ENCODE data around the gene CDRT4. TPM values are rescaled to one million over a fixed set of nuclear protein-coding genes. Genes with fewer than 3 reads are reported as not detected.

Gene CDRT4
- total RNA-seq, 1 donor from 2014 or later, result 14.7 TPM

- intact Hi-C loops (cut with DNase I), result loop anchor here (10.0 kb wide), 1 partner anchor 144 kb away; the partner anchor contains the start of gene PMP22
- no peak for DNase-seq (ENCODE audit: low spot score)
- no peak for ATAC-seq
These were observed 58.6 kb downstream of the CDRT4 start for GRCh38 chr17:15408803-15409202.

DNA sequence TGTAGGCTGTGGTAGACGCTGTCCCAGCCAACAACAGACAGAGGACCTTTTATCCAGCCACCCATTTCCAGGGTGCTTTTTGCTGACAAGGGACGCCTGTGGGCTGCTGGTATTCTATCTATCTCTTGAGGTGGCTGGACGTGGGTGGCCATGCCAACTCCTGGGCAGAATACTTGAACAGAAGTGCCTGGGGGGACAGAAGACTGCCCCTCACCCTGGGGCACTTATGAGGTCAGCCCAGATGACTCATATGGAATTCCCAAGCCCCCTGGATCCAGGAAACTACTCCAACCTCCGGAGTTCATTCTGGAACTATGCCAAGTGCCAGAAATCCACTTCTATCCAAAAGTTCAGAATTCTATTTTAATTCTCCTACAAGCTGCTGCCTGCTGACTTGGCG is 61.3 kb downstream of the CDRT4 start:
- ATAC-seq, result no peak
- intact Hi-C loops (cut with DNase I), result loop anchor here (10.0 kb wide), 1 partner anchor 141 kb away; the partner anchor contains the start of gene PMP22
- no peak for DNase-seq (ENCODE audit: low spot score)

DNA sequence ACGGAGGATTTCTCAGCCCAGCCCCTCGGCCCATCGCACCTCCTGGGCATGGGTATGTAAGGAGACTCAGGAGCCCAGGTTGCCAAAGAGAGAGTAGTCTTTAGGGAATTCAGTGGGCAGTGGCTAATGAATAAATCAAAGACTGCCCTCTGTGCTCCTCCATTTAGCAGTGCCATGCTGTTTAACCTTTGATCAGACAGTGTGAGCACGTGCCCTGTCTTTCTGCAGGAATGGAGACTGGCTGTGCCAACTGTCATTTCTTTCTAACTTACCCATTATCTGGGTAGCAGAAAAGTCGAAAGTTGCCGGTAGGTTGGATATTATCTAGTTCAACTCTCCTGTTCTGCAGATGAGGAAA is 62.4 kb downstream of the CDRT4 start:
- intact Hi-C loops (cut with DNase I), result loop anchor here (10.0 kb wide), 1 partner anchor 140 kb away; the partner anchor contains the start of gene PMP22
- no peak for ATAC-seq
- no peak for DNase-seq (ENCODE audit: low spot score)

- intact Hi-C loops (cut with DNase I), result loop anchor here (10.0 kb wide), 1 partner anchor 140 kb away; the partner anchor contains the start of gene PMP22
- no peak for ATAC-seq
- DNase-seq (ENCODE audit: low spot score), result no peak
These were observed 63.0 kb downstream of the CDRT4 start for GRCh38 chr17:15404106-15405057.

- intact Hi-C loops (cut with DNase I), result loop anchor here (10.0 kb wide), 1 partner anchor 139 kb away; the partner anchor contains the start of gene PMP22
- no peak for ATAC-seq
- no peak for DNase-seq (ENCODE audit: low spot score)
These were observed 64.0 kb downstream of the CDRT4 start for GRCh38 chr17:15403276-15403939.

GRCh38 chr17:15399443-15399842 is 68.0 kb downstream of the CDRT4 start:
- ATAC-seq (no peak), DNase-seq (ENCODE audit: low spot score) (no peak)
- intact Hi-C loops (cut with DNase I), result no loop called here

DNA sequence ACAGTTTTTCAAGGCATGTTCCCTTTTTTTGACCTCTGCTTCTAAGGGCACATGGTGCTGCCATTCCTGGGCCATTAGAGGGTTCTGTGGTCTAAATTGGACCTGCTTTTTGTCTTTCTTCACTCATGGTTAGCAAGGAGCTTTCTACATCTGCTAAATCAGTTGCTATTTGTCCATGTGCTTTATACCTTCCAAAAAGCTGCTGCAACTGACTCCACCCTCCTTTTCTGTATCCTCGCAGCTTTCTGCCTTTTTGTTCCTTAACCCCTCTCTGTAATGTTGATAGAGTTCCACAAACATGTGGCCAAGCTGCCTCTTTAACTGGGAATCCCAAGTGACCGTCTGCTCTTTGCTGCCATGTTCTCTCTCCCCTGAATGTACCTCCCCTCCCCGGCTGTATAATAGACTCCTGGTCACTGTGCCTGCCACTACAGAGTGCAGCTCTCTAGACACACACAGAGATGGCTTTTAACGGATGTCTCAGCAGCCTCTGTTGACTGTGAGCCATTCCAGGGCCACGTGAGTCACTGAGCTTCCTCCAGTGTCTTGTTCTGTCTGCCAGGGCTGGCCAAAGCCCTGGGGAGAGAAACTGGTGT is 68.6 kb downstream of the CDRT4 start:
- ATAC-seq (peak; percentile 56), DNase-seq (ENCODE audit: low spot score) (no peak)
- intact Hi-C loops (cut with DNase I), result no loop called here

DNA sequence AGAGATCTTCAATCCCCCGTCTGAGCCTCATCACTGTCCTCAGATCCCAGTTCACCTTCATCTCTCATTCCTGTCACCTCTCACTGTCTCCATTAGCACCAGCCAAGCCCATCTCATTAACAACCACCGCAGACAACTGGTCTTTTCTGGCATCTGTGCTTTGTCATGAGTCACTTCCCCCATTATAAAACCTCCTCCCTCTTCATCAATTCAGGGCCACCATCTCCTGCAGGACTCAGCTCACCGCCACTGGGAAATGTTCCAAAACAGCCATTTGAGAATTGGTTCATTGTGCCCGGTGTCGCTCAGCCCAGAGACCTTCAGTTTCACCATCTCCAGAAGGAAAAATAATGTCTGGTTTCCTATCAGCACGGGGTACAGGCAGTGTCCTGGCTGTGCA is 69.1 kb downstream of the CDRT4 start:
- DNase-seq (ENCODE audit: low spot score) (no peak), ATAC-seq (no peak)
- intact Hi-C loops (cut with DNase I), result no loop called here

GRCh38 chr17:15397620-15398019 is 69.8 kb downstream of the CDRT4 start:
- intact Hi-C loops (cut with DNase I), result no loop called here
- ATAC-seq, result no peak
- no peak for DNase-seq (ENCODE audit: low spot score)

- ATAC-seq, result no peak
- no peak for DNase-seq (ENCODE audit: low spot score)
- intact Hi-C loops (cut with DNase I), result no loop called here
These were observed 72.3 kb downstream of the CDRT4 start for GRCh38 chr17:15395091-15395490.

DNA sequence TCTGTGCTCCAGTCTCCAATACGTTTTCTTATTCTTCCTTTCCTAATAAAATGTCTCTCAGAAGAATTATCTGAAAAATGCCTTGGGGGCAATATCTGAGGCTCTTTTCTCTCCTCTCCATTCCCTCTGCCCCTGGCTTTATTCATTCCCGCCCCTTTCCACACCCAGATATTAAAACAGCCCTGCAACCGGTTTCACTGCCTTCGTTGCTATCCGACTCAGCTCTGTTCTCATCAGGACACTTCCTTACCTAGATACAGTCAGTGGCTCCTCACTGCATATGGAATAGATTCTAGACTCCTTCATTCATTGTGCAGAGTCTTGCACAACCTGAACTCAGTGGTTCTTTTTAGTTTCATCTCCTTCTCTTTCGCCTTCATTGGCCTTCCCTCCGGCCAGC is 74.0 kb downstream of the CDRT4 start:
- ATAC-seq (no peak), DNase-seq (ENCODE audit: low spot score) (no peak)
- intact Hi-C loops (cut with DNase I), result no loop called here

- ATAC-seq (no peak), DNase-seq (ENCODE audit: low spot score) (no peak)
- intact Hi-C loops (cut with DNase I), result no loop called here
These were observed 75.1 kb downstream of the CDRT4 start for GRCh38 chr17:15392326-15392741.

- no peak for DNase-seq (ENCODE audit: low spot score)
- intact Hi-C loops (cut with DNase I), result no loop called here
- ATAC-seq, result peak; percentile 24
These were observed 78.9 kb downstream of the CDRT4 start for GRCh38 chr17:15388356-15389041.

- intact Hi-C loops (cut with DNase I), result no loop called here
- no peak for ATAC-seq
- no peak for DNase-seq (ENCODE audit: low spot score)
These were observed 81.3 kb downstream of the CDRT4 start for GRCh38 chr17:15386083-15386482.

Other genes with a start within 250 kb of the CDRT4 start
- 2,465 TPM for gene PMP22, start 202.3 kb downstream of the CDRT4 start, total RNA-seq
- 3.5 TPM for gene TEKT3, start 126.0 kb downstream of the CDRT4 start, total RNA-seq
- 27.5 TPM for gene TVP23C, start 95.9 kb upstream of the CDRT4 start, total RNA-seq
- 0.94 TPM for gene FBXW10B, start 152.1 kb upstream of the CDRT4 start, total RNA-seq
- 17.3 TPM for gene TRIM16, start 216.7 kb upstream of the CDRT4 start, total RNA-seq
- 20.1 TPM for gene ZNF286A, start 232.1 kb upstream of the CDRT4 start, total RNA-seq